OCI-LY7 (cell line): ENCODE data around the gene MAN1A2. TPM values are rescaled to one million over a fixed set of nuclear protein-coding genes. Genes with fewer than 3 reads are reported as not detected.
A peak's percentile ranks its signal among the peaks of the same experiment; 100 is the strongest.

Source experiments
- BruUV-seq: library from RNA; stranded (reverse); fragments of 400-500 nt; replicated peaks from 2 replicates; lab custom pipeline; 2021; lab: Mats Ljungman, UMichigan
- CTCF ChIA-PET: fragments of 300-600 bp; sonication (Branson Sonifier 250); formaldehyde crosslinking; loops from one replicate; lab custom pipeline; 2022; ENCODE audit warnings: antibody characterized with exemption; ENCODE audit not compliant: unreplicated experiment; lab: Charles Lee
- POLR2A ChIA-PET: fragments of 300-600 bp; sonication (Branson Sonifier 250); formaldehyde crosslinking; loops from one replicate; lab custom pipeline; 2022; ENCODE audit warnings: antibody characterized with exemption; lab: Charles Lee
- DNase-seq: peaks from one replicate; pipeline ENCODE4 v3.0.0-alpha.2; 2015; ENCODE audit warnings: low spot score
- H2AFZ ChIP-seq: fragments of 200-600 bp; sonication (generic), shearing (Covaris generic); 2 replicates; pipeline ENCODE4 v1.6.1; 2014; ENCODE audit warnings: mild to moderate bottlenecking, antibody characterized with exemption, low read length, moderate library complexity
- H3K27ac ChIP-seq: fragments of 200-600 bp; sonication (generic); 2 replicates; pipeline ENCODE4 v1.5.1; 2014; ENCODE audit warnings: mixed run types, low read depth, mild to moderate bottlenecking, moderate library complexity, low read length, inconsistent platforms; ENCODE audit not compliant: poor library complexity, severe bottlenecking
- H3K36me3 ChIP-seq: fragments of 200-600 bp; sonication (generic); 2 replicates; pipeline ENCODE4 v1.6.1; 2014; ENCODE audit warnings: mild to moderate bottlenecking, antibody characterized with exemption, low read length, moderate library complexity, mixed read lengths; ENCODE audit not compliant: insufficient read depth
- H3K4me1 ChIP-seq: fragments of 200-600 bp; sonication (generic); 2 replicates; pipeline ENCODE4 v1.5.1; 2014; ENCODE audit warnings: mild to moderate bottlenecking, low read length; ENCODE audit not compliant: insufficient read depth, poor library complexity, severe bottlenecking
- H3K4me2 ChIP-seq: fragments of 200-600 bp; sonication (generic); 2 replicates; pipeline ENCODE4 v1.6.1; 2014; ENCODE audit warnings: mild to moderate bottlenecking, low read length
- H3K4me3 ChIP-seq: fragments of 200-600 bp; sonication (generic); 2 replicates; pipeline ENCODE4 v1.5.1; 2014; ENCODE audit warnings: mild to moderate bottlenecking, low read depth, low read length; ENCODE audit not compliant: poor library complexity, severe bottlenecking
- H3K79me2 ChIP-seq: fragments of 200-600 bp; sonication (generic); 2 replicates; pipeline ENCODE4 v1.6.1; 2016; ENCODE audit warnings: low read depth, mild to moderate bottlenecking, low read length, moderate library complexity, mixed read lengths; ENCODE audit not compliant: insufficient read depth
- H3K9me2 ChIP-seq: fragments of 200-600 bp; sonication (generic); 2 replicates; pipeline ENCODE4 v1.6.1; 2016; ENCODE audit warnings: mild to moderate bottlenecking, low read length, mixed read lengths; ENCODE audit not compliant: insufficient read depth
- H3K9me3 ChIP-seq: fragments of 200-600 bp; sonication (generic); 2 replicates; pipeline ENCODE4 v1.6.1; 2014; ENCODE audit warnings: mild to moderate bottlenecking, mixed run types, low read length, mixed read lengths
- H4K20me1 ChIP-seq: fragments of 200-600 bp; sonication (generic); 2 replicates; pipeline ENCODE4 v1.6.1; 2014; ENCODE audit warnings: mild to moderate bottlenecking, antibody characterized with exemption, low read length, moderate library complexity, mixed read lengths; ENCODE audit not compliant: insufficient read depth
- EZH2phosphoT487 ChIP-seq: fragments of 200-600 bp; sonication (generic); IDR thresholded peaks from 2 replicates; pipeline ENCODE4 v1.6.1; 2018; ENCODE audit warnings: low read depth, borderline replicate concordance, mild to moderate bottlenecking, mixed run types, antibody characterized with exemption, low read length, moderate library complexity, mixed read lengths
- intact Hi-C: fragments of 100-400 bp; cut with micrococcal nuclease; formaldehyde crosslinking; loops from one replicate; pipeline ENCODE4 v1.10.0; 2022; ENCODE audit not compliant: unreplicated experiment
- total RNA-seq, 2 experiments: library from RNA; depleted of rRNA in 1 of 2; stranded (reverse); fragments of >200 nt in 1 of 2; shearing (Covaris generic) in 1 of 2; gene quantifications; 2 replicates each; pipeline ENCODE4 v1.2.3, GENCODE V29; 2014 to 2022
- TF ChIP-seq, protein P1 (sequence below): fragments of 200-600 bp; sonication (generic); conservative IDR thresholded peaks from 2 replicates; pipeline ENCODE4 v1.5.1; 2014; ENCODE audit warnings: mild to moderate bottlenecking, antibody characterized with exemption, low read length, moderate library complexity, mixed read lengths

MAN1A2 gene
- total RNA-seq, 2 experiments from 2014 or later = 16.1 to 27.5 TPM

DNA sequence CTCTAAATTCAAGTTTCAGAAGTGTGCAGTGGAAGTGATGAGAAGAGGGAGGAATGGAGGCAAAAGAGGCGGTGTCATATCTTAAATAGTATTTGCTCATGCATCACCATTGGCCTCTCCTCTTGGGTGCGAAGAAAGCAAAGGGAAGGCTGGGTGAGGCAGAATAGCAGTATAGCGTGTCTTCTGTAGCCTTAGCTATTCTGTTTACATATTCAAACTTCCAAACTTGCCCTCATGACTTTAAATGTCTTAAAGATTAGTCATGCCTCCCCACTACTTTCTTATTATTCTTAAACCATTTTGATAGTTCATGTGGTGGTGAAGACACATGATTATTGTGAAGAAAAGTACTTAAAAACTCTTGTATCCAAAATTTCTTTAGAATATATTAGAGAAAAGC lies 134.0 kb downstream of the MAN1A2 start:
- CTCF ChIA-PET = no interaction called here
- Histone ChIP-seq H4K20me1 (no peaks in the 10 kb centered on the region), H3K79me2 (no peaks in the 10 kb centered on the region), H2AFZ (no peak overlapping the region), H3K4me1 (no peaks in the 10 kb centered on the region), H3K4me3 (no peak overlapping the region), H3K4me2 (no peak overlapping the region), H3K27ac (no peak overlapping the region), H3K9me2 (no peaks in the 10 kb centered on the region), H3K9me3 (no peaks in the 10 kb centered on the region), H3K36me3 (no peaks in the 10 kb centered on the region)
- no peak for DNase-seq
- no peak for TF ChIP-seq EZH2phosphoT487
- TF ChIP-seq, protein P1, sequence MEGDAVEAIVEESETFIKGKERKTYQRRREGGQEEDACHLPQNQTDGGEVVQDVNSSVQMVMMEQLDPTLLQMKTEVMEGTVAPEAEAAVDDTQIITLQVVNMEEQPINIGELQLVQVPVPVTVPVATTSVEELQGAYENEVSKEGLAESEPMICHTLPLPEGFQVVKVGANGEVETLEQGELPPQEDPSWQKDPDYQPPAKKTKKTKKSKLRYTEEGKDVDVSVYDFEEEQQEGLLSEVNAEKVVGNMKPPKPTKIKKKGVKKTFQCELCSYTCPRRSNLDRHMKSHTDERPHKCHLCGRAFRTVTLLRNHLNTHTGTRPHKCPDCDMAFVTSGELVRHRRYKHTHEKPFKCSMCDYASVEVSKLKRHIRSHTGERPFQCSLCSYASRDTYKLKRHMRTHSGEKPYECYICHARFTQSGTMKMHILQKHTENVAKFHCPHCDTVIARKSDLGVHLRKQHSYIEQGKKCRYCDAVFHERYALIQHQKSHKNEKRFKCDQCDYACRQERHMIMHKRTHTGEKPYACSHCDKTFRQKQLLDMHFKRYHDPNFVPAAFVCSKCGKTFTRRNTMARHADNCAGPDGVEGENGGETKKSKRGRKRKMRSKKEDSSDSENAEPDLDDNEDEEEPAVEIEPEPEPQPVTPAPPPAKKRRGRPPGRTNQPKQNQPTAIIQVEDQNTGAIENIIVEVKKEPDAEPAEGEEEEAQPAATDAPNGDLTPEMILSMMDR = no peak
- POLR2A ChIA-PET = no interaction called here
- intact Hi-C loops = no loop called here
- BruUV-seq = no TSS peak

DNA sequence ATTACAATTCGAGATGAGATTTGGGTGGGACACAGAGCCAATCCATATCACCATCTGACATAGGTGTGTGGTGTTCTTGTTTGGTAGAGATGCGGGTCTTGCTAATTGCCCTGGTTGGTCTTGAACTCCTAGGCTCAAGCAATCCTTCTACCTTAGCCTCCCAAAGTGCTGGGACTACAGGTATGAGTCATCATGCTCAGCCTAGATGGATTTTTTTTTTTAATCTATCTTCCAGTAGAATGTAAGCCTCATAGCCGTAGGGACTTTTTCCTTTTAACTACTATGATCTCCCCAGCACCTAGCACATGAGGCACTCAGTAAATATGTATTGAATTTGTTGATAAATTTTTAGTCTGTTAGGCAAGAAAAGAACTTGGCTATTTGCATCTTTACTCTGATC lies 144.0 kb downstream of the MAN1A2 start:
- Histone ChIP-seq H2AFZ (no peak overlapping the region), H3K9me3 (no peaks in the 10 kb centered on the region), H3K9me2 (no peaks in the 10 kb centered on the region), H3K36me3 (no peaks in the 10 kb centered on the region), H3K4me3 (no peak overlapping the region), H3K27ac (no peak overlapping the region), H3K4me1 (no peaks in the 10 kb centered on the region), H4K20me1 (no peaks in the 10 kb centered on the region), H3K4me2 (no peak overlapping the region), H3K79me2 (no peaks in the 10 kb centered on the region)
- intact Hi-C loops = no loop called here
- ChIA-PET POLR2A (no interaction called here), CTCF (no interaction called here)
- no peak for DNase-seq
- BruUV-seq = no TSS peak
- TF ChIP-seq, protein P1 = no peak
- TF ChIP-seq EZH2phosphoT487 = no peak

DNA sequence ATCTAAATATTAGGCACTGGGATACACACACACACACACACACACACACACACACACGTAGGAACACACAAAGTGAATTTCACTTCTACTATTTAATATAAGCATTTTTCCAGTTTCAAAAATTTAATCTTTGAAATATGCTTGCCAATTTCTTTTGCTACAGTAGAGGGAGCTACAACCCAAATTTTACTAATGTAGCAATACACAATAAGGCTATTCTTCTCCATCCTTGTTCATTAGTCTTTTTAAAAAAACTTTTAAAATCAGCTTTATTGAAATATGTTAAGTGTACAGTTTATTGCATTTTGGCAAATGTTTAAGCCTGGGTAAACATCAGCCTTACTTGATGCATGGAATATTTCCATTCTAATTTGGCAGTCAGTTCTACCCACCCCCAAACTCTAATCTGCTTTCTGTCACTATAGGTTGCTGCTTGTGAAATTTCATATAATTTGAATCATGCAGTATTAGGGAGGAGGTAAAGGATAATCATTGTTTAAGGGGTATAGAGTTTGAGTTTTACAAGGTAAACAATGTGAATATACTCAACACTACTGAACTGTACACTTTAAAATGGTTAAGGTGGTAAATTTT lies 145.6 kb downstream of the MAN1A2 start:
- Histone ChIP-seq H3K27ac (no peak overlapping the region), H4K20me1 (no peaks in the 10 kb centered on the region), H3K9me3 (no peaks in the 10 kb centered on the region), H3K4me2 (no peak overlapping the region), H3K79me2 (no peaks in the 10 kb centered on the region), H3K4me1 (no peaks in the 10 kb centered on the region), H3K9me2 (no peaks in the 10 kb centered on the region), H2AFZ (no peak overlapping the region), H3K4me3 (no peak overlapping the region), H3K36me3 (no peaks in the 10 kb centered on the region)
- BruUV-seq = no TSS peak
- POLR2A ChIA-PET = interaction anchor here (0.6 to 1.4 kb wide), 4 partner anchors 40 to 439 kb away, joined by 3 to 5 read pairs (median 4); no protein-coding TSS in a partner anchor
- CTCF ChIA-PET = interaction anchor here (1.4 to 2.3 kb wide), 2 partner anchors 22 to 241 kb away, joined by 6 to 13 read pairs; no protein-coding TSS in a partner anchor
- peak; percentile 52 for DNase-seq
- TF ChIP-seq, protein P1 = peak; percentile 92
- TF ChIP-seq EZH2phosphoT487 = no peak
- intact Hi-C loops = loop anchor here (1.0 to 2.0 kb wide), 2 partner anchors 245 to 384 kb away; no protein-coding TSS in a partner anchor
